ENCODE results near the gene DGCR6L. TPM values are rescaled to one million over a fixed set of nuclear protein-coding genes. Genes with fewer than 3 reads are reported as not detected.
"Not testable (repeated sequence)": the region's sequence is repeated elsewhere in the genome, so short reads cannot be mapped to it uniquely, and the experiment has no call there.

The DGCR6L gene
- total and polyA plus RNA-seq, 2 experiments from 2014 or later, result 84.6 to 111 TPM

DNA sequence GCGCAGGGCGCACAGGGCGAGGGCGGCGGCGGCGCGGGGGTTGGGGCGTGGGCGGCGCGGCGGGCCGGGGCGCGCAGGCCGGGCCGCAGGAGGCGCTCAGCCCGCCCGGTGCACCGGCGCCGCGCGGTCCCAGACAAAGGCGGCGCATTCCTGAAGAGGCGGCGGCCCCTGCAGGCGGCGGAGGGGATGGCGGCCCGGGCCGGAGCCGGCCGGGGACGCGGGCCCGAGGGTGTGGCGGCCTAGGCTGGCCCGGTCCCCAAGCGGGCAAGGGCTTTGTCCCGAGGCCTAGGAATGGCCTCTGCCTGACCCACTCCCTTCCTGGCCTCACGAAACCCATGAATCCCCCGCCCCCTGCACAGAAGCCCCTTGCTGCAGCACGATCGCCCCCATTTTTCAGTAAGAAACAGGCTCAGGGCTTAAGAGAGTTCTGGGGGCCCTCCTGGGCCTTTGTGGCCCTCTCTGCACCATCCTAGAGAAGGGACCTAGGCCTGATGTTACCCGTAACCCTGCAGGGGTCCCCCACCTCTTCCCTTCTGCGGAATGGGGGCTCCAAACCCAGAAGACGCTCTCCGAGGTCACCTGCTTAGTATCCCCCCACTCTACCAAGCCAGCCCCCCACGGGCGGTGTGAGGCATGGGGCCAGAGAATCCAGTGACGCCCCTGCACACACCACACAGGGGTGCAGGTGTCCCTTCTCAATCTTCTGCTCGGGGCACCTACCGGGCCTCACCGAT, 51.4 kb downstream of the DGCR6L start, which contains the start of gene RTN4R:
TSS of gene RTN4R (minus strand) at position 40 of the 734 bp plus-strand sequence. CDS start 226 bp downstream, outside the sequence.
- Histone ChIP-seq H3K9ac (no peak within 1 kb of the TSS), H3K9me2 (ENCODE audit: insufficient read depth) (no peaks in the 10 kb centered on the region), H3F3A (ENCODE audit: insufficient read depth) (no peaks in the 10 kb centered on the region), H3K79me2 (ENCODE audit: insufficient read depth) (no peaks in the 10 kb centered on the region), H3K4me1 (ENCODE audit: insufficient read depth) (no peaks in the 10 kb centered on the region), H2AFZ (no peak within 1 kb of the TSS), H3K4me3 (peak within 1 kb of the TSS; percentile 49), H3K4me2 (ENCODE audit: unreplicated experiment) (peak within 1 kb of the TSS; percentile 41), H3K36me3 (ENCODE audit: low read depth) (no peaks in the 10 kb centered on the region), H3K27me3 (replicated peaks; ENCODE audit: insufficient read depth) (no peaks in the 10 kb centered on the region), H3K27ac (no peak within 1 kb of the TSS), H3K9me3 (ENCODE audit: low read depth) (no peaks in the 10 kb centered on the region), H4K20me1 (ENCODE audit: insufficient read depth) (no peaks in the 10 kb centered on the region)
- in situ Hi-C loops (cut with MboI), result no loop called here
- TF ChIP-seq EZH2 (IDR thresholded peaks at IDR 0.05; ENCODE audit: insufficient read depth, poor library complexity, severe bottlenecking) (no peak), EZH2phosphoT487 (IDR thresholded peaks at IDR 0.05; ENCODE audit: insufficient read depth, low read depth) (no peak)
- peak; percentile 76 for DNase-seq
- WGBS, 2 experiments (ENCODE audit: low coverage in 1 of 2, low lambda C conversion rate in 2 of 2, missing lambda C conversion rate in 2 of 2), result 32 to 42% methylated on average over 11 to 27 of the region's 58 CpGs

DNA sequence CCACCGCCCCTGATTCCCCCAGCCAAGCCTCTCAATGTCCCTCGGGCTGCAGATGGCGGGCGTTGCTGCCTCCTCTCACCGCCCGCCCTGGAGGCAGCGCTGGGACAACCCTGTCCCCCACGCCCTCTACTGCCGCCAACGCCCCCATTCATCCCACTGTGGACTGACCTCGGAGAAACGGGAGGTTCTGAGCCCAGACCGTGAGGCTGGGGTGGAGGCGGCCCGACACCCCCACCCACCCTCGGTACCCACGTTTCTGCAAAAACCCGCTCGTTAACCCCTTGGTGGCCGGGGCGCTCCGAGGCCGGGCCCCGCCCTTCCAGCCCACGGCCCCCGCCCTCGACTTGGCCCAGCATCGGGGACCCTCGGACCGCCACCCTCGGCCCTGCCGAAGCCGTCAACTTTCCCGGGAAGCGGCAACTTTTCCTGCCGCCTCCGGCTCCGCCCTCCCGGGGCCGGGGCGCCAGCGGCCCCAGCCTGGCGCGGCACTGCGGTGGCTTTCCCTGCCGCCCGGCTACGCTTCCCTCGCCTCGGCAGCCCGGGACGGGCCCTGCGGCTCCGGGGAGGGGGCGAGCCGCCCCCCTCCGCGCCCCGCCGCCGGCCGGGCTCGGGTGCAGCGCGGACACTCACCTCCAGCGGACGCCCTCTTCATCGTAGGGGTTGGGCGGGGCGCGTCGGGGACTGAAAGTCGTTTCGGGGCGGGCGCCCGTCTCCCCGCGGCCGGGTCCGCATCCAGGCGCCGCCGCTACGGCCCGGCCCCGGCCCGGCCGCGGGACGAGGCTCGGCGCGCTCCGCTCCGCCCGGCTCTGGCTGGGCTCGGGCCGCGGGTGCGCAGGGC, 52.2 kb downstream of the DGCR6L start:
- Histone ChIP-seq H3K4me1 (ENCODE audit: insufficient read depth) (no peaks in the 10 kb centered on the region), H3K27me3 (replicated peaks; ENCODE audit: insufficient read depth) (no peaks in the 10 kb centered on the region), H3F3A (ENCODE audit: insufficient read depth) (no peaks in the 10 kb centered on the region), H3K4me2 (ENCODE audit: unreplicated experiment) (peak overlapping the region; percentile 41), H4K20me1 (ENCODE audit: insufficient read depth) (no peaks in the 10 kb centered on the region), H3K4me3 (peak overlapping the region; percentile 49), H3K36me3 (ENCODE audit: low read depth) (no peaks in the 10 kb centered on the region), H3K9ac (no peak overlapping the region), H3K9me3 (ENCODE audit: low read depth) (no peaks in the 10 kb centered on the region), H3K27ac (no peak overlapping the region), H2AFZ (no peak overlapping the region), H3K79me2 (ENCODE audit: insufficient read depth) (no peaks in the 10 kb centered on the region), H3K9me2 (ENCODE audit: insufficient read depth) (no peaks in the 10 kb centered on the region)
- 1 to 2% methylated on average over 42 to 66 of the region's 101 CpGs for WGBS, 2 experiments (ENCODE audit: low coverage in 1 of 2, low lambda C conversion rate in 2 of 2, missing lambda C conversion rate in 2 of 2)
- DNase-seq, result no peak
- in situ Hi-C loops (cut with MboI), result no loop called here
- TF ChIP-seq EZH2 (IDR thresholded peaks at IDR 0.05; ENCODE audit: insufficient read depth, poor library complexity, severe bottlenecking) (no peak), EZH2phosphoT487 (IDR thresholded peaks at IDR 0.05; ENCODE audit: insufficient read depth, low read depth) (no peak)

DNA sequence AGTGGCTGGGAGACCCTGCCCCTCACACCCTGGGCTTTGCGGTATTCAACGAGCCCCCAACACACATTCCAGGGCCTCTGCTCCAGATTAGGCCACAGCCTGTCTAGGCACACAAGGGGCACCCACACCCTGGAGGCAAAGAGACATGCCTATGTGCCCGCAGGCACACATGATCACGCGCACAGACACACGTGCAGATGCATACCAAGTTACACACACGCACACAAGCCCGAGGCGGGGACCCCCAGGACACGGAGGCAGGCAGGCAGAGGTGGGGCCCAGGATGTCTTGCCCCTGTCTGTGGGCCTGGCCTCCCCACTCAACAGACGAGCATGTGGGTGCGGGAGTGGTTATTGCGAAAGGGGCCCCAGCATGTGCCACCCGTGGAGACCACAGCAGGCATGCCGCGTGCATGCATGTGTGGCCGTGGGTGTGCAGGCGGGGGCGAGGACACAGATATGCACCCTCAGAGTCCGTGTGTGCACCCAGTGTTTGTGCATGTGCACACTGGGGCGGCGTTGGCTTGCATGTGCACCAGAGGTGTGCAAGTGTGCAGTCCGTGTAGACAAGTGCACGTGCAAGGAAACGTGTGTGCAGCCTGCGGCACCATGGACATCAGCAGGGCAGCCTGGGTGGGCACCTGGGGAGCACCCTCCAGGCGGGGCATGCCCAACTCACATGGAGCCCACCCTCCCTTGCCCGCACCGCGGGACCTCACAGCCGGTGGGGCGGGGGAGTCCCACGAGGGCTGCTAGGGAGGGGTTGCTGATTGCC, 53.0 kb downstream of the DGCR6L start:
- H4K20me1 ChIP-seq (ENCODE audit: insufficient read depth); H3K9me2 ChIP-seq (ENCODE audit: insufficient read depth); H3K27ac ChIP-seq; in situ Hi-C loops (cut with MboI); H3F3A ChIP-seq (ENCODE audit: insufficient read depth); H3K4me2 ChIP-seq (ENCODE audit: unreplicated experiment); H3K36me3 ChIP-seq (ENCODE audit: low read depth); H3K9ac ChIP-seq; DNase-seq; H3K4me3 ChIP-seq; H3K9me3 ChIP-seq (ENCODE audit: low read depth); H3K4me1 ChIP-seq (ENCODE audit: insufficient read depth); H2AFZ ChIP-seq; H3K27me3 ChIP-seq (replicated peaks; ENCODE audit: insufficient read depth); H3K79me2 ChIP-seq (ENCODE audit: insufficient read depth): not testable (repeated sequence)
- WGBS, 2 experiments (ENCODE audit: low coverage in 1 of 2, low lambda C conversion rate in 2 of 2, missing lambda C conversion rate in 2 of 2), result 38 to 43% methylated on average over 27 to 32 of the region's 33 CpGs

DNA sequence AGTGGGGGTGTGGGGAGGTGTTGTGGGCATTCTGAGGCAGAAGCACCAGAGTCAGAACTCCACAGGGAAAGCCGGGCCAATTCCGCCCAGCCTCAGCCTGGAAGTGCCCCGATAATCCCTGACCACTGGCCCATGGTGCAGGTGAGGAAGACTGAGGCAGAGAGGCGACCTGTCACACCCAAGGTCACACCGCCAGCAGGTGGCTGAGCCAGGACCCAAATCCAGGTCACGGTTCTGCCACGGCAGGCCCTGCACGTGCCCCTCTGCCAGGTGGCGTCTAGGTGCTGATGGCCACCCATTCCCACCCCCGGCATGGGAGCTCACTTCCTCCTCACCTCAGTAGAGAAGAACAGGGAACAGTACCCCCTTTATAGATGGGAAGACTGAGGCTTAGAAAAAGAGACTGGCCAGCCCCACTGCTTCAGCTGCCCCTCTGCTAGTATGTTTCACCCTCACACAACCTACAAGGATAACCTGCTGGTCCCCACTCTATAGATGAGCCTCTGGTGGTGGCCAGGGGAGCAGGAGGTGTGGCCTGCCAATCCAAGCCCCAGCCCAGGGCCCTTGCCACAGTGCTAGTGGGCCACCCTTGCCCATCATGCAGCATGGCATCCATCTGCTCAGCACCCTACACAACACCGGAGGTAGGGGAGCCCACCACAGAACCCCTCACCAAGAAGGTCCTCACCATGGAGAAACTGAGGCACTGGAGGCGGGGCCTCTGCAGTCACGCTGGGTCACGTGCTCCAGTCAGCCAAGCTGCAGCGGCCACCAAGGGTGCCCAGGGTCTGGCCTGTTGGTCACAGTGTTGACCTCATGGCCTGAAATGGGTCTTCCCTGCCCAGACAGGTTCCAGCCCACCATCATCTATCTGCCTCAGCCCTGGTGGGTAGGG, 53.8 kb downstream of the DGCR6L start:
- H3K9me2 ChIP-seq (ENCODE audit: insufficient read depth); H3K79me2 ChIP-seq (ENCODE audit: insufficient read depth); H3K36me3 ChIP-seq (ENCODE audit: low read depth); H3F3A ChIP-seq (ENCODE audit: insufficient read depth); H3K4me2 ChIP-seq (ENCODE audit: unreplicated experiment); H3K27me3 ChIP-seq (replicated peaks; ENCODE audit: insufficient read depth); H3K9me3 ChIP-seq (ENCODE audit: low read depth); in situ Hi-C loops (cut with MboI); H3K9ac ChIP-seq; H4K20me1 ChIP-seq (ENCODE audit: insufficient read depth); H3K27ac ChIP-seq; H2AFZ ChIP-seq; H3K4me1 ChIP-seq (ENCODE audit: insufficient read depth); DNase-seq; H3K4me3 ChIP-seq: not testable (repeated sequence)
- 89 to 92% methylated on average over 12 to 15 of the region's 15 CpGs for WGBS, 2 experiments (ENCODE audit: low coverage in 1 of 2, low lambda C conversion rate in 2 of 2, missing lambda C conversion rate in 2 of 2)
